Activated CD8-positive, alpha-beta memory T cell treated with anti-CD3 and anti-CD28 coated beads, Interleukin-2, amount 50 U/mL, for 24 hours (primary cell): ENCODE results near the gene AGAP1.

Experiments
- DNase-seq: peaks from one replicate; pipeline ENCODE4 v3.0.0-alpha.2; 2020; ENCODE audit errors: extremely low read depth

The AGAP1 gene

DNA sequence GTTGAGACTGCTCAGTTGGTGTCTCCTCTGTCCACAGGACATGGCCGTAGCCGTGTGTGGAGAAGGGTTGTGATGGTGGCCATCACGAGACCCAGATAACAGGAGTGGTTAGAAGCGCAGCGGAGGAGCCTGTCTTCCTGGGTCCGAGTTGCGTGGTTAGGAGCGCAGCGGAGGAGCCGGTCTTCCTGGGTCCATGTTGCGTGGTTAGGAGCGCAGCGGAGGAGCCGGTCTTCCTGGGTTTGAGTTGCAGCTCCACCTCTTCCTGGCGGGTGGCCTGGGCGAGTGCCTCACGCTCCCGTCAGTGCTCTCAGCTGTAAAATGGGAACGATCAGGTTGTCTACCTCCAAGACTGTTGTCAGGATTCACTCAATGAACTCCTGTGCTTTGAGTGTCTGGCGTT, 498.2 kb downstream of the AGAP1 start:
- no peak for DNase-seq

DNA sequence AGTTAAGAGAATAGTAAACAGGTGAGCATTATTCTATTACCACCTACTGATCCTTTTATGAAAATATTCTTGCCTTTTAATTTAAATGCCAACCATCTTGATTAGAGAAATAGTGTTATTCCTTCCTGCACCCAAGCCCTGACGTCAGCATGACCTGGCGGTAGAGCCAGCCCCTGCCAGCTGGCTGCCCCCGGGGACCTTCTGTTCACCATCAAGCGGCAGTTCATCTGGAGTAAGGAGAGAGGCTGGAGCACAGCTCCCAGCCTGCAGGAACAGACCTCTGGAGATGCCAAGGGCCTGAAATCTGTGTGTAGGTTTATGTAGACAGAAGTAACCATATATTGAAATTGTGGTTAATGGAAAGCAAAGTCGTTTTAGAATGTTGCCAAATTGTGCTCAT, 502.6 kb downstream of the AGAP1 start:
- no peak for DNase-seq

DNA sequence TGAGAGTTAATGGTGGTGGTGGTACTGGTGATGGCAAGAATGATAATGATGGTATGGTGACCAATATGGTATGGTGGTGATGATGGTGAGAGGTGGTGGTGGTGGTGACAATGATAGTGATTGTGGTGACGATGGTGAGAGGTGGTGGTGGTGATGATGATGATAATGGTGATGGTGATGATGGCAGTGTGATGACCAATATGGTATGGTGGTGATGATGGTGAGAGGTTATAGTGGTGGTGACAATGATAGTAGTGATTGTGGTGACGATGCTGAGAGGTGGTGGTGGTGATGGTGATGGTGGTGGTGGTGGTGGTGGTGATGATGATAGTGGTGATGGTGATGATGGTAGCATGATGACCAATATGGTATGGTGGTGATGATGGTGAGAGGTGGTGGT, 505.2 kb downstream of the AGAP1 start:
- no peak for DNase-seq

DNA sequence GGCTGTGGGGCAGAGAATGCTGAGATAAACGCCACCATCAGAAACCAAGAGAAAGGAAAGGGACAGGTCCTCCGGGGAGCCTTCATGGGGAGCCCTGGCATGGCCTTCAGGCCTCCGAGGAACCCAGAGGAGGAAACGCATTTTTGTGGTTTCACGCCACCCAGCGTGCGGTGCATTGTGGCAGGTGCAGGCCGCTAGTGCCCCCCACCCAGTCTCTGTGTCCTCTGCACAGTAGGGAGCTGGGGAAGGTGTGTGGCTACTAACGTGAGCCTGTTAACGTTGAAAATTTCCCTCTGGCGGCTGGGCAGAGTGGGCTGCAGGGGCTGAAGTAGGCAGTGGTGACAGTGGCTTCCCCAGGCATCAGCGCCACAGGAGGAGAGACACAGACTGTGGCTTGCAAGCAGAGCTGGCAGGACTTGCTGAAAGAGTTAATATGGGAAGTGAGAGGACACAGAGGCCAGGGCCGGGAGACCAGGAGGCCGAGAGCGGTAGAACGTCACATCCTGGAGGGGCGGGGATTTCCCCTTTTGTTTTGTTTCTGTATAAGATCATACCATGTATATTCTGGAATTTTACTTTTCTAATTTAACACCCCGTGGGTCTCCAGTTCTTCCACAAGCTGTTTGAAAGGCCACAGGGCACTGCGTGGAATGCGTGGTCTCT, 507.5 kb downstream of the AGAP1 start:
- no peak for DNase-seq

DNA sequence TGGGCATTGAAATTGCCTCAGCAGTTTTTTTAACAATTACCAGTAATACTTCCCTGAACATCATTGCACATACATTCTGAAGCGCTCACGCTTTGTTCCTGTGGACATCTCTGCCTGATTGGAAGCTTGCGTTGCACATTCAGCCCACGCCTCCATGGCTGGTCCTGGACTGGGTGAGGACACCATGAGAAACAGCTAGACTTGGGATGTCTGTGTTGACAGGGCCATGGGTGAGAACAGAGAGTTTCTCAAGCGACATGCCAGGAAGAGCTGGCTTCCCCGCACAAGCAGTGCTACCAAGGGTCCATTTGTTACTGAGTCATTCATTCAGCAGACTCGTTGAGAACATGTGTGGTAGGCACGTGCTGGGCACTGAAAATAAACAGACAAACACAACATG, 508.0 kb downstream of the AGAP1 start:
- DNase-seq: no peak

DNA sequence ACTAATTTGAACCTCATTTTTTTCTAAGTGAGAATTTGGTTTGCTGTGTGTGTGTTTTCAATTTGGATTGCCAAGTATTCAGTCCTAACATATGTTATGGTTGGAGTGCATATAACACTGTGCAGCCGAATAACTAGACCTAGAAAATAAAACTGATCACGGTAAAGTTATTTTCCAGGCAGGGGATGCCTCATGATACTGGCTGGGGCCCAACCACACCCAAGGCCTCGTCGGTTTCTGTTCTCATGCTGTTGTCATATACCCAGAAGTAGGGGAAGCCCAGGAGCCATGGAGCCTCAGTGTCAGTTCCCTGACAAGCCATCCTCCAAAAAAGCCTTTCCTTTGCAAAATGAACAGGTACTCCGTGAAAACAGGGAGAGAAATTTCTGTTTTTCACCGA, 514.2 kb downstream of the AGAP1 start:
- no peak for DNase-seq

DNA sequence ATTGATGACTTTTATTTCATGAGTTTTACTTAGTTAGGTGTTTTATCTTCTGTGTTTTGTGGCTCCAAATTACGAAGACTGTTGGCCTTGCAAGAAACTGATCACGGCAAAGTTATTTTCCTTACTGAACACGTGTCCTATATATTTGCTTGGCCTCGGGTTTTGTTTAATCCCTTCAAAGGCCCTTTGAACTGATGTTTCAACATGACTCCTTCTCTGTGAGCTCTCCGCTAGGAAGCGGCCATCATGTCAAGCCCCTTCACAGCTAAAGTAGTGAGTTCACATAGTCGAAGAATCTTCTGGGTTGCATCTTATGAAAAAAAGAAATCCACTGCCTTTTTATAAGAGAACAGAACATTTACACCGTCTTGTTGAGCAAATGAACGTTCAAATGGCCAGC, 515.0 kb downstream of the AGAP1 start:
- no peak for DNase-seq

DNA sequence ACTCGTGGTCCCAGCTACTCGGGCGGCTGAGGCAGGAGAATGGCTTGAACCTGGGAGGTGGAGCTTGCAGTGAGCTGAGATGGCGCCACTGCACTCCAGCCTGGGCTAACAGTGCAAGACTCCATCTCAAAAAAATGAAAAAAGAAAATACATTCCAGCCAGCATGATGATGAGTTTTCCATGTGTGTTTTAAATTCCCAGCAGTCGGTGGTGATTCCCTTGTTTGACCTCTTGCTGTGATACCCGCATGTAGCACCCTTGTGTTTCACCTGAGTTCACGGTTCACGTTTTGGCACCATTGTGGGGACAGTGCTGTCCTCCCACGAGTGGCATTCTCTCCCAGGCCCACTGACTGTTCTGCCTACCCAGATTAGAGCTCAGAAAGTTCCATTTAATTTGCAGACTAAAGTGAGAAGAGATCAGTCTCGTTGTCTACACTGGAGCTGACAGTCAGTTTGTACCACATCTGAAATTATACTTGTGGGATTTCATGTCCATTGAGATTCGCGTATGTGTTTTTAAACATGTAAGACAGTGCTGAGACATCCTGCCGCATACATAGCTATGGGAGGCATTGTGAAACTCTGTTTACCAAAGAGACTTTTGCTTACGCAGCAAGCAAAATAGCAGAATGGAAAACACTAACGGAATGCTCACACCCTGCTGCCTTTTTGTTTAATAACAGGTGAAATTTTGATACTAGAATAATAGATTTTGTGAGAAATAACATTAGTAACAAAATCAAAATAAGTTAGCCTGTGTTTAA, 517.3 kb downstream of the AGAP1 start:
- no peak for DNase-seq

DNA sequence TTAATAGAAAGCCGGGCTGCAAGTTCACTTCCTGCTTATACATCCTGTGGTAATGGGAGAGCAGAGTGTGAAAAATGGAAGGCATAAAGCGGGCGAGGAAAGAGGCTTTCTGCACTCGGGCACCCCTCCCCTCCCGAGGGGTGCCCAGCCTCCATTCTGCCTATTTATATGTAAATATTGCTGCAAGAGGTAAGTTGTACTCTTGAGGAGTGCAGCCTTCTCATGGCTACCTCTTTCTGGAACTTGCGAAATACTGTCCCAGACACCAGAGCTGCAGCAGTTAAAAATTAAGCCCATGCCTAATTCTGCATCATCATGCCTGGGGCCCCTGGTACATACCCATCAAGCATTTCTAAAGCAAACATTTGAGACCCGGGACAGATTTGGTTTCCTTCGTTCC, 518.3 kb downstream of the AGAP1 start:
- DNase-seq: no peak

DNA sequence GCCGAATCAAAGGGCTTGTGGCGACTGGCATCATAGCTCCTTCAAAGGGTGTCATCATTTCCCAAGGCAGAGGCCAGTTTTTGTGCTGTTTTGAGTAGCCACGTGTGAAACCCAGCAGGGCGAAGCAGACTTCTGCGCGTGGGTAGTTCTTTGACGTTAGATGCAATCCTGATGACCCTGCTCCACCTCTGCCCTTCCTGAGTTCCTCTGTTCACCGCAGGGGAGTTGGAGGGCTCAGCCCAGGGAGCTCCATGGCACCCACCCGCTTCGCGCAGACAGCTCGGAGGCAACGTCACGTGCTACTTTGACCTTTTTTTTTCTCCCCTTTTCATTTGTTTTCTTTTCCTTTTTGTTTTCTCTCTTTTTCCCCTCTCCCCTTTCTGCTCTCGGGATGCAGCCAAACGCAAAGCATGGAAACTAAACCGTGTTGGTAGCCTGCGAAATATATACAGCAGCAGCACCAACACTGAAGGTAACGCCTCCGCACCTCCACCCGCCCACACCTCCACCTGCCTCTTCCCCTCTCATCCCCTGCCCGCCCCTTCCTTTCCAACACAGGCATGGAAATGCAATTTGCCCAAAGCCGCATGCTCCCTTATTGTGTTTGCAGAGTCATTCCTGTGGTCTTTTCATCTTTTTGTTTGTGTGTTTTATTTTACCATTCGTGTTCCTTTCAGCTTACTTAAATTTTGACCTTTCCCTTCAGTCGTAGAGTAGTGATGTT, 520.7 kb downstream of the AGAP1 start:
- no peak for DNase-seq

DNA sequence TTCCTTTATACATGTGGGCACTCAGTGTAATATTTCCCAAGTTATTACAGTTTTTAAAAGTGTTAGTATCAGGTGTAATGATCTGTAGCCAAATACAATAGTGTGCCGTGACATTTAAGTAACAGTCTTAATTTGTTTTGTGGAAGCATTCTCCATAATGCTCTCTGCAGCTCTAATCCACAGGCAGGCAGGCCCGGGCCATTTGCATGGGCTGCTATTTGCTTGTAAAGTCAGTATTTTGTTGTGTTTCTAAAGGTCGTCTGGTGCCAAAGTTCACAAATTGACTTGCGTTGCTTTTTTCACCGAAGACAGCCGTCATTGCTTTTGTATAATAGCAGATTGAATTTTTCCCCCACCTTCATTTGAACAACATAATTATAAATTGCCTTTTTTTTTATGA, 521.3 kb downstream of the AGAP1 start:
- DNase-seq: no peak

DNA sequence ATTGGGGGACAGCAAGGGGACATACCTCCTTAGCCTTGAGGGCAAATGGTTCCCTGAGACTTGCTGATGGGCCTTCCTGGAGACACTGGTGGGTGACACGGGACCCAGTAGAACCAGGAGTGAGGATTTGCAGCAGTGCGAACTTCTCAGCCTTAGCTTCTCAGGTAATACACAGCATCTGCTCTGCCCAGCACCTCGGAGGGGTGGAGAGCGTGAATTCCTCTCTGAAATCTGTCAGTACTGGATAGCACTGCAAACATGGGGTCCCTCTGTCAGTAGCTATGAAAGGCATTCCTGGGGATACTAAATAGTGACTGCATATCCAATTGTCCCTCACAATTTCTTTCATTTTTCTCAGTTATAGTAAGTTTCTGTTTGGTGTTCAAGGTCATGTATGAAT, 522.7 kb downstream of the AGAP1 start:
- DNase-seq: no peak

DNA sequence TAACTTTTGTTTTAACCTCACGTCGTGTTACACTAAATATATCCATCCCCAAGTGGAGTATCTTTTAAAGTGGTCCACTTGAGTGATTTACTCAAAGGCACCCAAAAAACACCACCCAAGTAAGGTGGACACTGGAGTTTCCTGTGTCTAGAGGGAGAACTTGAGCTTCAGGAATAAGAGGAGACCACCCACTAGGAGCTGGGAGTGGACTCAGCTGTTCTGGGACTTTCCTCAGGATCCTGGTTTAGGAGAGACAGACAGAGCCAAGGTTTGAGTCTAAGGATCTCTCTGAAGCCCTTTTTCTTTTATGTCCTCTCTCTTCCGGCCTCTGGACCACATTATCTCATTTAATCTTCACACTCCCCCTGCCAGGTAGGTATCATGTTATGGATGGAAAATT, 523.6 kb downstream of the AGAP1 start:
- no peak for DNase-seq

DNA sequence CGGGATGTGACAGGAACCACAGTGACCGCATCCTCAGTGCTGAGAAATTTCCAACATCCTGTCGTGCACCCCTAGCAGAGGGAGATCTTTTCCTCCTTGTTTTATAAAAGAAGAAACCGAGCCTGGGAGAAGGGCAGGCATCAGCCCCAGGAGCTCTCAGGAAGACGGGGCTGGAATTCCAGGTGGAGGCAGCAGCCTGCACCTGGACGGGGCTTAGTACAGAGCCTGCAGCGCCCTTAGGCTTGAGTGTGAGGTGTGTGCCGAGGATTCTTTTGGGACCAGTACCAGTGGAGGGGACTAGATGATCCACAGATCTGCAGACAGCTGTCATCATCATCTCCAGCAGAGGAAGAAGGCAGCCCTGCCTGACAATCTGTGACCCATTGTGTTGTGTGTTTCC, 525.6 kb downstream of the AGAP1 start:
- DNase-seq: no peak

DNA sequence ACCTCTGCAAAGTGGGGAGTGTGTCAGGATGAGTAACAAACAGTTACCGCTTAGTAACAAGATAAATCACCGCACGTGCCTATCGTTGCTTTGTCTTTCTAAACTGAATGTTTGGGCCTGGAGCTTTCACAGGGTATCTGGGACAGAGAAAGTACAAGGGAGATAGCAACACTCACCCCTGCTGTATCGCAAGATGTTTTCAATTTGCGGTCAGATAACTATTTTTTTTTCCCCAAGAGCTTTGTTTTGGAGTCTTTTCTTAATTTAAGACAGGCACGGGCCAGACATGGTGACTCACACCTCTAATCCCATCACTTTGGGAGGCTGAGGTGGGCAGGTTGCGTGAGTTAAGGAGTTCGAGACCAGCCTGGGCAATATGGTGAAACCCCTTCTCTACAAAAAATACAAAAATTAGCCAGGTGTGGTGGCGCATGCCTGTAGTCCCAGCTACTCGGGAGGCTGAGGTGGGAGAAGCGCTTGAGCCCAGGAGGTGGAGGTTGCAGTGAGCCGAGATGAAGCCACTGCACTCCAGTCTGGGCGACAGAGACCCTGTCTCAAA, 527.7 kb downstream of the AGAP1 start:
- DNase-seq: no peak

DNA sequence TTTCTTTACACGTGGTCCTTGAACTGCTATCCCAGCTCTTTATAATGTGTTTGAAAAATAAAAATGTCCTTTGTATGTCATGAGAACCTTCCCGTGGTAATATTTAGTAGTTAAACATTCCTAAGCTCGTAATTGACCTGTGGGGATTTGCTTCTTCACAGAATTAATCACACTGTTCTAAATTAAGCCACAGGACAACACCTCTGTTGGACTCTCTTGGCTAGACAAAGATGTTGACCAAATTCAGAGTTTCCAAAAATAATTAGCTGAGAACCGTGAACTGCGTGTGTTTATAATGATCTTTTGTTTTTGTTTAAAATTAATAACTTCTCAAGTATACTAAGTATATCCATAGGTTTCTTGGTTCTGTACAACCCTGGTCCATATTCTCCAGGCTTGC, 528.3 kb downstream of the AGAP1 start:
- no peak for DNase-seq

DNA sequence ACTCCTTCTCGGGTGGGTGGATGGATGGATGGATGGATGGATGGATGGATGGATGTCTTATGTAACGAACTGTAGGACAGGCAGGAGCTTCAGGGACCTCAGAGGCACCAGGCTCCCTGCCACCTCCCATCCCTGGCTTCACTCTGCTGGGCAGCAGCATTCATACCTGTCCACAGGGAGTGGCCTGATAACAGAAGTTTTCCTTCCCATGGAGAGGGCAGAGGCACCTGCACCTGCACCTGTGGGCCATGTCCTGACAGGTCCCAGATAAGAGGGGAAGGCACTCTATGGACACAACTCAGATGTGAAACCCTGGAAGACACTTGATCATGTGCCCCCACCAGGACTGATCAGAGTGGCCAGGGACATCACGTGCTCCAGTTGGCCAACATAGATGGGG, 532.0 kb downstream of the AGAP1 start:
- DNase-seq: no peak

DNA sequence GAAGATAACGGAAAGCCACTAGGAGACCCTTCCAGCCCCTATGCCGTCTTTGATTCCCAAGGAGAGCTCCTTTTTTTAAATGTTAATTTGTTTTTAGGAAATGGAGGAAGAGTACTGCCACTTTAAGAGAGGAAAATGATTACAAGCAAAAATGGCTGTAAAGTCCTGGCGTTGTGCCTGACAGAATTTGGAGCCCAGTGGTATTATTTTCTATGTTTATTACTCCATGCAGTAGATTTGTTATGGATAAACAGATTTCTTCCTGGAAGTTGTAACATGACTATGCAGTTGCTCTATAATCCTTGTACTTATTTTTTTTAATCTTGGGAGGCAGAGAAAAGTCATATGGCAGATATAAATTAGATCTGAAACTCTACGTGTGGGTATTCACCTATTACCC, 533.0 kb downstream of the AGAP1 start:
- DNase-seq: no peak

DNA sequence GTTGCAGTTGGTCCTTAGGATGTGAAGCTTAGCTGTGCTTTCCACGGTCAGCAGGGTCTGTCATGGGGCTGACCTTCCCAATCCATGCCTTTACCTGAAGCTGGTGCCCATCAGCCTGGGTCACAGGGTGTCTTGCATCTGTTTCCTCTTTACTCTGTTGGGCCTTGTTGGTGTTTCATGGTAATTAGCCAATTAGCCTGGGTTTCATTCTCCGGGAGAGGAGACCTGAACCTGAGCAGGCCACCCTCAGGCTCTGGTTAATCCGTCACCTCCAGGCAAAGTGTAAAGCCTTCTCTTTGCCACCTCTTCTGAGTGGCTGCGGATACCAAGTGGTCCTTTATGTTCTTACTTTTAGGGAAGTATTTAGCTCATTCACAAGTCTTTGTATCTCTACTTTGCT, 534.2 kb downstream of the AGAP1 start:
- DNase-seq: no peak

DNA sequence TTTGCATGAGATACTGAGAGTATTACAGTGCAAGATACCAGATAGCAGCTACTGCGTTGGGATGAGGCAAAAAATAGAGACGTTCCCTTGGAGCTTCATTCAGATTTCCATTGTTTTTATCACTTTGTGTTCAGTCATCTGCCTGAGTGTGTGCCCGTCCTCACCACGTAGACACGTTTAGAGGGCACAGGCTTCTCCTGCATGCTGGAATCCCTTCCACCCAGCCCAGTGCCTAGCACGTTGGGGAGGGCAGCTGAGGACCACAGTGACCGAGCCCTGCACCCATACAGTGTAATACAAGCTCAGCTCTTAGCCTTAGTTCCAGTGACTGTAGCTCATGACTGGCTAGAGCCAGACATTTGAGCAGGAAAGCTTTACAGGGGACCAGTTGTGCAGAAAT, 539.6 kb downstream of the AGAP1 start:
- DNase-seq: no peak

DNA sequence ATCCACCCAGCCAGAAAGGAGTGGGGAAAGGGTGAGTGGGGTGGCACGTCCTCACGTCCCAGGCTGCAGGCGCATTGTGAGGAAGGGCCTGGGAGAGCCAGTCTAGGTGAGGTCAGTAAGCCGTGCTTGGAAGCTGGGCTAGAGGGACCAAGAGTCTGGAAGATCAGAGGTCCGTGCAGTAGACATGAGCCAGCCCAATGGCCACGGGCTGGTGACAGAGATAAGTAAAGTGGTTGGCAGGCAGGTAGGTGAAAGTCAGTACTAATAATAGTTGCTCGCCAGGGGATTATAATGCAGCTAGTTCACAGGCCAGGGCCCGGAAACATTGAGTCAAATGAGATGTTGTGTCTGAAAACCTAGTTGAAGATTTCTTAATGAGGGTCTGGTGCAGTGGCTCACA, 541.1 kb downstream of the AGAP1 start:
- DNase-seq: no peak

DNA sequence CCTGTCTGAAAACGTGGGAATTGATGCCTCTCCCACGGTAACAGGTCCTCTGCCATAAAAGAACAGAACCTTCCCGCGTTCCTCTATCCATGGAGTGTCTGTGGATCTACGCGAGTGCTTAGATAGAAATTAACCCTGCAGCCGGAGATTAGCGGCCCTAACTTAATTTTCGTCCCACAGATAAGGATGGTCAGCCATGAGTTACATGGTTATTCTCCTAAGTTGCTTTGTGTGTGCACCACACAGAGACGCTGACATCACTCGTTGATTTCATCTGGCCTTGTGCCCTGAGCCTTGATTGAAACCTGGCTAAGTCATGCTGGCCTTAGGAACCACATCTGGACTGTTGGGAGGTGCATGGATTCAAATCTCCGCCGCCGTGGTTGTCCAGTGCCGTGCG, 542.2 kb downstream of the AGAP1 start:
- DNase-seq: no peak

DNA sequence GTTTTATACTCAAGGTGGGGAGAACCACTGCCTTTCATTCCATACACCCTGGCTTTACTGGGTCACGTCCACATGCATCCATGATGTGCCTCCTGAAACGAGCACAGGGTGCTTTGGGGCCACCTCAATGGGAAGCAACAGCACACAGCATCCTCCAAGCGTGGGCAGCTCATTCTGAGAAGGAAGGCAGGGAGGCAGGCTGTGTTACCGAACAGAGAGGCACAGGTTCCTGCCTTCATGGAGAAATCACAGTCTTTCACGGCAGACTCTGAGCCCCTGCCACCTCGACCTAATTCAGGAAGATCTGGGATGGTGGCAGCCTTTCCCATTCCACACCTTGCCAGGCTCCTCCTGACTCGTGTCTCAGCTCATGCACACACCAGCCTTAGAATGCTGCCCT, 544.3 kb downstream of the AGAP1 start:
- no peak for DNase-seq
